ENCODE results near the gene LRRC3B.
A peak's percentile ranks its signal among the peaks of the same experiment; 100 is the strongest.

Gene LRRC3B, protein sequence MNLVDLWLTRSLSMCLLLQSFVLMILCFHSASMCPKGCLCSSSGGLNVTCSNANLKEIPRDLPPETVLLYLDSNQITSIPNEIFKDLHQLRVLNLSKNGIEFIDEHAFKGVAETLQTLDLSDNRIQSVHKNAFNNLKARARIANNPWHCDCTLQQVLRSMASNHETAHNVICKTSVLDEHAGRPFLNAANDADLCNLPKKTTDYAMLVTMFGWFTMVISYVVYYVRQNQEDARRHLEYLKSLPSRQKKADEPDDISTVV

DNA sequence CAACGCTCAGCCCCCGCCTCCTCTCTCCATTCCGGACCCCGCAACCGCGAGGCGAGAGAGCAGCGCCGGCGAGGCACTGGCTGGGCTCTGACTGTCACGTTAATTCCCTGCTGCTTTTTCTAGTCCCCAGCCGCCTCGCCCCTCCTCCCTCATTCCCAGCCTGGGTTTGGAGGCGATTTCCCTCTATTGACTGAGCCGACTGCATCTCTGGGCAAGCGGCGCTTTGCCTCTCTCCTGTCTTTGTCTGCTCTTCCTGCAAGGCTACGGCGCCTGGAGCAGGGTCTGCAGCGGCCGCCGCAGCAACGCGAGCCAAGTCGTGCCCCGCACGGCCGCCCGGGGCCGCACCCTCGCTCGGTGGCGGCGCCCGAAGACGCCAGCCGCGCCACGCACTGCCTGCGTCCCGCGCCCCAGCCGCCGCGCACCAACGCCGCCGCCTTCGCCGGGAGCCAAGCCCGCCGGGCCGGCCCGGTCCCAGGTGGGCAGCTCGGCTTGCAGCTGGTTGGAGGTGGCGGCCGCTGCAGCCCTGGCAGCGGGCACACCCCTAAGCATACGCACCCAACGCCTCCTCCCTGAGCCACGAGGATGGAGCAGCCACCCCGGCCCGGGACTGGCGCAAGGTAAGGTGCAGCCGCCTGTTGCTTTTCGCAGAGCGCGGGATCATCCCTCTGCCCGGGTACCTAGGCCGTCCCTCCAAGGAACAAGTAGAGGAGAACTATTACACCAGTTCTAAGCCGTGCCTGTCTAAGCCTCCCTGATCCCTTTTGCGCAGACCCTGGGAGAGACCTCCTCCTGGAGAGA, at the start of gene LRRC3B:
Gene LRRC3B, plus strand, starts transcription at position 152 of the 798 bp plus-strand sequence. CDS start 86,901 bp downstream, outside the sequence.
- peak; percentile 67 for DNase-seq
- Mint-ChIP-seq H3K4me3 (peak within 1 kb of the TSS; percentile 94), H3K36me3 (ENCODE audit: low read depth) (no peaks in the 10 kb centered on the region), H3K27ac (no peak within 1 kb of the TSS), H3K27me3 (ENCODE audit: low read depth, poor library complexity) (peaks cover 70% of the 10 kb centered on the region), H3K9me3 (no peaks in the 10 kb centered on the region), H3K4me1 (peaks cover 31% of the 10 kb centered on the region)
- no peak for TF ChIP-seq CTCF (IDR thresholded peaks at IDR 0.05)

DNA sequence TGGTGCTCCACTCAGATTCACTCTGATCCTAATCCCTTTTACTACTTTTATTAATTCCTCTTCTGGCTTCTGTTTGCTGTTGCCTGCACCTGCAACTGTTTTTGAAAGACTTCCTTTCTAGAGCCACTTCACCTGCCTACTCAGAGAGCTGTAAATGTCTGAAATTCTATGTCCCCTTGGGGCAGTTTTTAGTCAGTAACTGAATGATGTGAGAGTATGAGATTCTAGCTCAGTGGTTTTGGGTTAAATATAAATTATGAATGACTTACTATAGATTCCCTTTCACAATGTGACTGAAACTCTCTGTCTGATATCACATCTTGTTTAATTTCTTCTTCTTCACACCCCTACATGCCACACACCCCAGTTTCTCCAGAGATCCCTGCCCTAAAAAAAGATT, 47.8 kb upstream of the LRRC3B start:
- TF ChIP-seq CTCF (IDR thresholded peaks at IDR 0.05): no peak
- Mint-ChIP-seq H3K9me3 (no peaks in the 10 kb centered on the region), H3K4me3 (no peak overlapping the region), H3K27ac (no peak overlapping the region), H3K27me3 (ENCODE audit: low read depth, poor library complexity) (no peaks in the 10 kb centered on the region), H3K36me3 (ENCODE audit: low read depth) (no peaks in the 10 kb centered on the region), H3K4me1 (no peaks in the 10 kb centered on the region)
- DNase-seq: no peak

- no peaks in the 10 kb centered on the region for H3K36me3 Mint-ChIP-seq (ENCODE audit: low read depth)
- H3K9me3 Mint-ChIP-seq: no peaks in the 10 kb centered on the region
- H3K4me3 Mint-ChIP-seq: no peak overlapping the region
- no peaks in the 10 kb centered on the region for H3K27me3 Mint-ChIP-seq (ENCODE audit: low read depth, poor library complexity)
- no peaks in the 10 kb centered on the region for H3K4me1 Mint-ChIP-seq
- H3K27ac Mint-ChIP-seq: no peak overlapping the region
- no peak for TF ChIP-seq CTCF (IDR thresholded peaks at IDR 0.05)
- DNase-seq: no peak
Measured at GRCh38 chr3:26579116-26579515, 43.5 kb upstream of the LRRC3B start.

DNA sequence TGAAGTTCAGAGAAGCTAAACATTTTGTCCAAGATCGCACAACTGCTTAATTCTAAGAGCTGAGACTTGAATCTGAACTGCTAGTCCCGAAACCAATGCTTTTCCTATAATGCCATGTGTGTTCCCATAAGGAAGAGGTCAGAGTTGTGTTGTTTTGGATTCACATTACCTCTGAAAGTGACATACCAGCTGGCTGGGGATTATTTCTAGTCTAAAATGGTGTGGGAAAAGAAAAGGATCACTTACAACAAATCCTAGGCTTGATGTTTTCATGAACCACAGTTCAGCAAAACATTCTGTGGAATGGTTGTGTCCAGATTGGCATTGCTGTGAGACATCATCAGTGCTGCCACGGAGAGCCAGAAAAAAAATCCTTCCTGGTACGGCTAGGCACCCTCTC, 35.0 kb upstream of the LRRC3B start:
- no peaks in the 10 kb centered on the region for H3K4me1 Mint-ChIP-seq
- DNase-seq: no peak
- H3K36me3 Mint-ChIP-seq (ENCODE audit: low read depth): no peaks in the 10 kb centered on the region
- H3K27ac Mint-ChIP-seq: no peak overlapping the region
- no peak for TF ChIP-seq CTCF (IDR thresholded peaks at IDR 0.05)
- no peaks in the 10 kb centered on the region for H3K27me3 Mint-ChIP-seq (ENCODE audit: low read depth, poor library complexity)
- H3K9me3 Mint-ChIP-seq: no peaks in the 10 kb centered on the region
- H3K4me3 Mint-ChIP-seq: no peak overlapping the region

DNA sequence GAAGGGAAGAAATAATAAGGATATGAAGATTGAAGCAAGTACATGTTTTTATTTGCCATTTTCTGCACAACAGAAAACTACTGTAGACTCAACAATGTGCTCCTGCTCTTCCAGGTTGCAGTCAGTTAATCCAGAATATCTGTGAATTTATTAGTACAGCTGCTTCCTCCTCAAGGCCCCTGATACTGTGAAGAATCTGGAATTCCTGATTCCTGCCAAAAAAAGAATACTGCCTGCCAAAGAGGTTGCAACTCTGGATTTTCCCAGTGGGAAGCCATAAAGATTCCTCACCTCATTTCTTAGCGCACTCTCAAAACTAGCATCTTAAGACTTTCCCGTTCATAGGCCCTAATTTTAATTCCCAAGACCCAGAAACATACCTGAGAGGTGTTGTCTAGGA, 33.6 kb upstream of the LRRC3B start:
- Mint-ChIP-seq H3K36me3 (ENCODE audit: low read depth) (no peaks in the 10 kb centered on the region), H3K9me3 (no peaks in the 10 kb centered on the region), H3K27me3 (ENCODE audit: low read depth, poor library complexity) (peaks cover 3% of the 10 kb centered on the region), H3K4me1 (no peaks in the 10 kb centered on the region), H3K27ac (no peak overlapping the region), H3K4me3 (no peak overlapping the region)
- TF ChIP-seq CTCF (IDR thresholded peaks at IDR 0.05): no peak
- no peak for DNase-seq

Measured in nephron progenitor cell (in vitro differentiated cells).